ENCODE data around the gene SMOC2. TPM values are rescaled to one million over a fixed set of nuclear protein-coding genes. Genes with fewer than 3 reads are reported as not detected.

SMOC2 gene
- total and polyA plus RNA-seq, 2 donors (not counting 1 experiment from before 2014, with no cell fraction given): 0.37 TPM; not detected in 1

DNA sequence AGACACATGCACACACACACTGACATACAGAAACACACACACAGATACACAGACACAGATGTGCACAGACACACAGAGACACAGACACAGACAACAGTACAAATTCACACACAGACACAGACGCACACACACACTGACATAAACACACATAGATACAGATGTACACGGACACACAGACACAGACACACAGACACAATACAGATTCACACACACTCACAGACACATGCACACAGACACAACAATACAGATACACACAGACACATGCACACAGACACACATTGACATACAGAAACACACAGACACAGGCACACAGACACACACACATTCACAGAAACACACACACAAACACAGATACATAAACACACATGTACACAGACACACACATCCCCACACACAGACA is 183.6 kb downstream of the SMOC2 start:
- H3K27ac Mint-ChIP-seq: no peak overlapping the region
- ChIA-PET CTCF (no interaction called here), POLR2A (no interaction called here)
- peaks cover 0 to 31% (median 2%) of the 10 kb centered on the region in 3 donors for H3K9me3 ChIP-seq (ENCODE audit: control extremely low read depth in 1 of 3, control insufficient read depth in 2 of 3, insufficient read depth in 1 of 3, low read length in 2 of 3)
- H3K4me1 ChIP-seq (ENCODE audit: control insufficient read depth in 2 of 2, insufficient read depth in 2 of 2, low read length in 2 of 2): no peaks in the 10 kb centered on the region
- H3K4me2 ChIP-seq (replicated peaks; ENCODE audit: low read depth, low read length, poor library complexity, severe bottlenecking): no peak overlapping the region
- 100% methylated on average over 2 of the region's 2 CpGs for whole genome bisulfite sequencing (ENCODE audit: insufficient coverage)
- TF ChIP-seq, protein P1, sequence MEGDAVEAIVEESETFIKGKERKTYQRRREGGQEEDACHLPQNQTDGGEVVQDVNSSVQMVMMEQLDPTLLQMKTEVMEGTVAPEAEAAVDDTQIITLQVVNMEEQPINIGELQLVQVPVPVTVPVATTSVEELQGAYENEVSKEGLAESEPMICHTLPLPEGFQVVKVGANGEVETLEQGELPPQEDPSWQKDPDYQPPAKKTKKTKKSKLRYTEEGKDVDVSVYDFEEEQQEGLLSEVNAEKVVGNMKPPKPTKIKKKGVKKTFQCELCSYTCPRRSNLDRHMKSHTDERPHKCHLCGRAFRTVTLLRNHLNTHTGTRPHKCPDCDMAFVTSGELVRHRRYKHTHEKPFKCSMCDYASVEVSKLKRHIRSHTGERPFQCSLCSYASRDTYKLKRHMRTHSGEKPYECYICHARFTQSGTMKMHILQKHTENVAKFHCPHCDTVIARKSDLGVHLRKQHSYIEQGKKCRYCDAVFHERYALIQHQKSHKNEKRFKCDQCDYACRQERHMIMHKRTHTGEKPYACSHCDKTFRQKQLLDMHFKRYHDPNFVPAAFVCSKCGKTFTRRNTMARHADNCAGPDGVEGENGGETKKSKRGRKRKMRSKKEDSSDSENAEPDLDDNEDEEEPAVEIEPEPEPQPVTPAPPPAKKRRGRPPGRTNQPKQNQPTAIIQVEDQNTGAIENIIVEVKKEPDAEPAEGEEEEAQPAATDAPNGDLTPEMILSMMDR (IDR thresholded peaks at IDR 0.05): no peak
- no peak for TF ChIP-seq EZH2 (IDR thresholded peaks at IDR 0.05; ENCODE audit: borderline replicate concordance, insufficient read depth, low read depth, low read length, poor library complexity, severe bottlenecking)
- no peak overlapping the region for H3K27ac ChIP-seq (ENCODE audit: low read length in 2 of 2)
- DNase-seq (no peak), ATAC-seq (ENCODE audit: low read depth) (no peak)
- H3K4me1 Mint-ChIP-seq: no peaks in the 10 kb centered on the region
- H3K27me3 Mint-ChIP-seq: no peaks in the 10 kb centered on the region
- no peaks in the 10 kb centered on the region for H4K20me1 ChIP-seq (ENCODE audit: control insufficient read depth, insufficient read depth, low read length, poor library complexity, severe bottlenecking)
- H3K27me3 ChIP-seq (replicated peaks in 1 of 4; ENCODE audit: control extremely low read depth in 1 of 4, control insufficient read depth in 3 of 4, insufficient read depth in 4 of 4, low read length in 3 of 4): no peaks in the 10 kb centered on the region
- no peak overlapping the region for H3K4me3 ChIP-seq (ENCODE audit: control extremely low read depth in 1 of 5, extremely low read depth in 1 of 5, insufficient read depth in 1 of 5, low read depth in 2 of 5, low read length in 4 of 5)
- H3K36me3 ChIP-seq (replicated peaks in 1 of 2; ENCODE audit: control extremely low read depth in 1 of 2, control insufficient read depth in 1 of 2, extremely low read depth in 1 of 2, insufficient read depth in 2 of 2, low read length in 1 of 2): no peaks in the 10 kb centered on the region
- no peaks in the 10 kb centered on the region for H3K79me2 ChIP-seq (ENCODE audit: control insufficient read depth, insufficient read depth, low read length)
- no peak overlapping the region for H3K9ac ChIP-seq (ENCODE audit: low read length)
- intact Hi-C loops (cut with micrococcal nuclease): no loop called here
- H3K9me3 Mint-ChIP-seq (ENCODE audit: insufficient read depth): peaks cover 3% of the 10 kb centered on the region
- no peak overlapping the region for H2AFZ ChIP-seq (ENCODE audit: insufficient read depth, low read depth, low read length, poor library complexity, severe bottlenecking)
- H3K4me3 Mint-ChIP-seq: no peak overlapping the region

DNA sequence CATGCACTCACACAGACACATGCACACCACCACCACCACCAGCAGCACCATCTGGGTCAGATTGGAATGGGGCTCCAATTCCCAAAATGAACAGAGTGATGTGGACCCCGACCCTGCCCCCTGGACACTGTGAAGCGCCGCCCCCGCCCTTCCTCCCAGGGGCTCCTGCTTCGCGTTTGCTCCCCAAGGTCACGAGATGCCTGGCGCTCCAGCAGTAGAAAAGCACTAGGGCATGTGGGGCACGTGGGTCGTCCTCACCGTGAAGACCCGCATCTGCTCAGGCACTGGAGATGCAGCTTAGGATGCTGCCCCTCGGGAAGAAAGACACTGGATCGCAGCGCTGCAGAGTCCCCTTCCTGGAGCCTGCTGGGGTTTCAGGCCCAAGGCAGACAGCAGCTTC is 184.0 kb downstream of the SMOC2 start:
- WGBS (ENCODE audit: insufficient coverage): 91% methylated on average over 15 of the region's 15 CpGs
- H3K4me3 Mint-ChIP-seq: no peak overlapping the region
- ChIA-PET POLR2A (no interaction called here), CTCF (no interaction called here)
- H3K27me3 ChIP-seq (replicated peaks in 1 of 4; ENCODE audit: control extremely low read depth in 1 of 4, control insufficient read depth in 3 of 4, insufficient read depth in 4 of 4, low read length in 3 of 4): no peaks in the 10 kb centered on the region
- no peak overlapping the region for H3K27ac ChIP-seq (ENCODE audit: low read length in 2 of 2)
- no peaks in the 10 kb centered on the region for H4K20me1 ChIP-seq (ENCODE audit: control insufficient read depth, insufficient read depth, low read length, poor library complexity, severe bottlenecking)
- ATAC-seq (ENCODE audit: low read depth) (no peak), DNase-seq (no peak)
- intact Hi-C loops (cut with micrococcal nuclease): no loop called here
- H3K4me1 Mint-ChIP-seq: no peaks in the 10 kb centered on the region
- H3K9me3 ChIP-seq (ENCODE audit: control extremely low read depth in 1 of 3, control insufficient read depth in 2 of 3, insufficient read depth in 1 of 3, low read length in 2 of 3): peaks cover 0 to 27% (median 2%) of the 10 kb centered on the region in 3 donors
- H3K4me1 ChIP-seq (ENCODE audit: control insufficient read depth in 2 of 2, insufficient read depth in 2 of 2, low read length in 2 of 2): no peaks in the 10 kb centered on the region
- peaks cover 3% of the 10 kb centered on the region for H3K9me3 Mint-ChIP-seq (ENCODE audit: insufficient read depth)
- H3K4me3 ChIP-seq (ENCODE audit: control extremely low read depth in 1 of 5, extremely low read depth in 1 of 5, insufficient read depth in 1 of 5, low read depth in 2 of 5, low read length in 4 of 5): no peak overlapping the region
- H3K36me3 ChIP-seq (replicated peaks in 1 of 2; ENCODE audit: control extremely low read depth in 1 of 2, control insufficient read depth in 1 of 2, extremely low read depth in 1 of 2, insufficient read depth in 2 of 2, low read length in 1 of 2): no peaks in the 10 kb centered on the region
- H3K4me2 ChIP-seq (replicated peaks; ENCODE audit: low read depth, low read length, poor library complexity, severe bottlenecking): no peak overlapping the region
- no peak overlapping the region for H3K27ac Mint-ChIP-seq
- no peak overlapping the region for H3K9ac ChIP-seq (ENCODE audit: low read length)
- no peaks in the 10 kb centered on the region for H3K79me2 ChIP-seq (ENCODE audit: control insufficient read depth, insufficient read depth, low read length)
- no peaks in the 10 kb centered on the region for H3K27me3 Mint-ChIP-seq
- TF ChIP-seq, protein P1 (IDR thresholded peaks at IDR 0.05): no peak
- no peak for TF ChIP-seq EZH2 (IDR thresholded peaks at IDR 0.05; ENCODE audit: borderline replicate concordance, insufficient read depth, low read depth, low read length, poor library complexity, severe bottlenecking)
- no peak overlapping the region for H2AFZ ChIP-seq (ENCODE audit: insufficient read depth, low read depth, low read length, poor library complexity, severe bottlenecking)

Measured in B cell (primary cell).